ENCODE data around the gene HMGN4. TPM values are rescaled to one million over a fixed set of nuclear protein-coding genes. Genes with fewer than 3 reads are reported as not detected.
A peak's percentile ranks its signal among the peaks of the same experiment; 100 is the strongest.

The HMGN4 gene
- total and polyA plus RNA-seq, 2 donors (not counting 3 experiments of a cell fraction or from before 2014, with no cell fraction given): 13.1 to 36.9 TPM

DNA sequence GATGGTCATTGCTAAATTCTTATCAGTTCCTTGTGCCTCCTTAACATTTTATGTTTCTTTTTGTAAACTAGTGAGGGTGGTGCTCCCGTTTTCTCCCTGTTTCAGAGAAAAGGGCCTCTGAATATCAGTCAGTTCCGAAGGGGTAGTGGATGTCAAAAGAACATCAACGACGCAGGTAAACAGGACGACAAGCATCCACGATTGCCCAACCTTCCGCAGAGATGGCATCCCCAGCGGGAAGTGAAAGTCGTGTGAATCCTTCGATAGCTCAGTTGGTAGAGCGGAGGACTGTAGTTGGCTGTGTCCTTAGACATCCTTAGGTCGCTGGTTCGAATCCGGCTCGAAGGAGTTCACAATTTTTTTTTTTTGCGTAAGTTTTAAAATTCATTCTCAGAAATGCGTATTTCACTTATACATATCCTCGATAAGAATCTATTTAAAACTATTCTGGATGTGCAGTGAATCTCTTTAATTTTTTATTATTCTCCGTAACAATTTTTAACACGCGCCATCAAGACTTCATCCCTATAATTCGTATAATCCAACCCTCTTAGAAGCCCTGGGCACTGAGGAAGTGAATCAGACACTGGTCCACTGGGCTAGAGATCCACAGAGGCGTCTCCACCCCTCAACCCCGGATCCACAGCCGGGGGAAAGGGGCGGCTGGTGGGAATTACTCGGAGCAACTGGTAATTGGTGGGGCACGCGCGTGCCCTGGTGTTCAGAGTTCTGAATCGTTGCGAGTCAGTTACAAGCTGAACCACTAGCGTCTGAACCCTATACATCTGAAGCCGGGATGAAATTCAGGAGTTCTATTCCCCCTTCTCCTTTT is 30.7 kb downstream of the HMGN4 start:
- Histone ChIP-seq H3K9ac (replicated peaks; ENCODE audit: extremely low read depth, insufficient read depth, low read length) (peak overlapping the region; percentile 36), H3K79me2 (ENCODE audit: control insufficient read depth, insufficient read depth, low read length) (no peaks in the 10 kb centered on the region), H2AFZ (ENCODE audit: low read depth, low read length) (peak overlapping the region; percentile 74), H3K9me1 (replicated peaks; ENCODE audit: control insufficient read depth, extremely low read depth, insufficient read depth, low read length) (no peaks in the 10 kb centered on the region), H3K4me2 (ENCODE audit: insufficient read depth, low read length) (peak overlapping the region; percentile 83), H3K4me1 (ENCODE audit: control insufficient read depth, extremely low read depth, insufficient read depth, low read length) (peaks cover 6% of the 10 kb centered on the region), H3K27me3 (ENCODE audit: control insufficient read depth in 2 of 2, insufficient read depth in 2 of 2, low read length in 2 of 2) (no peaks in the 10 kb centered on the region), H3K27ac (ENCODE audit: insufficient read depth, low read depth, low read length) (no peak overlapping the region), H3K36me3 (ENCODE audit: control insufficient read depth in 2 of 2, extremely low read depth in 1 of 2, insufficient read depth in 2 of 2, low read length in 2 of 2) (no peaks in the 10 kb centered on the region), H4K20me1 (replicated peaks; ENCODE audit: control insufficient read depth, extremely low read depth, insufficient read depth, low read length) (no peaks in the 10 kb centered on the region), H3K4me3 (replicated peaks in 1 of 3; ENCODE audit: insufficient read depth in 1 of 3, low read depth in 1 of 3, low read length in 3 of 3) (peak overlapping the region; percentile 50 to 95 (median 90)), H3K9me3 (replicated peaks; ENCODE audit: control insufficient read depth, insufficient read depth, low read length) (no peaks in the 10 kb centered on the region)
- TF ChIP-seq POLR2AphosphoS5 (IDR thresholded peaks at IDR 0.05; ENCODE audit: insufficient read depth, low read depth, low read length) (peak; percentile 40), EZH2 (IDR thresholded peaks at IDR 0.05; ENCODE audit: borderline replicate concordance, low read depth, low read length, severe bottlenecking) (no peak), MYC (IDR thresholded peaks at IDR 0.05; ENCODE audit: low read depth, low read length) (peak; percentile 9), GATA2 (IDR thresholded peaks at IDR 0.05; ENCODE audit: insufficient read depth, insufficient read length, low read depth, low read length) (peak; percentile 53), JUN (IDR thresholded peaks at IDR 0.05; ENCODE audit: borderline replicate concordance, insufficient read depth, insufficient read length, low read depth) (no peak), FOS (IDR thresholded peaks at IDR 0.05; ENCODE audit: borderline replicate concordance, insufficient read depth, low read length) (peak; percentile 15), POLR2A (IDR thresholded peaks at IDR 0.05; ENCODE audit: low read depth, low read length) (no peak)
- TF ChIP-seq, protein P1, sequence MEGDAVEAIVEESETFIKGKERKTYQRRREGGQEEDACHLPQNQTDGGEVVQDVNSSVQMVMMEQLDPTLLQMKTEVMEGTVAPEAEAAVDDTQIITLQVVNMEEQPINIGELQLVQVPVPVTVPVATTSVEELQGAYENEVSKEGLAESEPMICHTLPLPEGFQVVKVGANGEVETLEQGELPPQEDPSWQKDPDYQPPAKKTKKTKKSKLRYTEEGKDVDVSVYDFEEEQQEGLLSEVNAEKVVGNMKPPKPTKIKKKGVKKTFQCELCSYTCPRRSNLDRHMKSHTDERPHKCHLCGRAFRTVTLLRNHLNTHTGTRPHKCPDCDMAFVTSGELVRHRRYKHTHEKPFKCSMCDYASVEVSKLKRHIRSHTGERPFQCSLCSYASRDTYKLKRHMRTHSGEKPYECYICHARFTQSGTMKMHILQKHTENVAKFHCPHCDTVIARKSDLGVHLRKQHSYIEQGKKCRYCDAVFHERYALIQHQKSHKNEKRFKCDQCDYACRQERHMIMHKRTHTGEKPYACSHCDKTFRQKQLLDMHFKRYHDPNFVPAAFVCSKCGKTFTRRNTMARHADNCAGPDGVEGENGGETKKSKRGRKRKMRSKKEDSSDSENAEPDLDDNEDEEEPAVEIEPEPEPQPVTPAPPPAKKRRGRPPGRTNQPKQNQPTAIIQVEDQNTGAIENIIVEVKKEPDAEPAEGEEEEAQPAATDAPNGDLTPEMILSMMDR (IDR thresholded peaks at IDR 0.05; ENCODE audit: extremely low read depth in 1 of 2, insufficient read depth in 1 of 2, low read depth in 1 of 2, low read length in 2 of 2): peak in 1 of 2 donors; percentile 46
- TF ChIP-seq, protein P2, sequence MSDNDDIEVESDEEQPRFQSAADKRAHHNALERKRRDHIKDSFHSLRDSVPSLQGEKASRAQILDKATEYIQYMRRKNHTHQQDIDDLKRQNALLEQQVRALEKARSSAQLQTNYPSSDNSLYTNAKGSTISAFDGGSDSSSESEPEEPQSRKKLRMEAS (IDR thresholded peaks at IDR 0.05; ENCODE audit: insufficient read depth, insufficient read length): no peak
- BruUV-seq (replicated peaks): no TSS peak
- DNase-seq (ENCODE audit: low read depth, low spot score) (peak; percentile 97), FAIRE-seq (peak; percentile 49)
- intact Hi-C loops (cut with micrococcal nuclease) (loop anchor here (1.0 to 2.0 kb wide), 4 partner anchors 13 to 242 kb away; no protein-coding TSS in a partner anchor), dilution Hi-C loops (cut with MboI; ENCODE audit: extremely low pct_ligation_motif_present, low sequenced_read_pairs) (no loop called here)
- ChIA-PET CTCF (interaction anchor here (0.6 to 14.8 kb wide), 16 partner anchors 14 to 395 kb away, joined by 3 to 359 read pairs (median 5); partner anchors contain the start of genes ABT1 and HMGN4), POLR2A (interaction anchor here (1.3 kb wide), 1 partner anchor 12 kb away, joined by 4 read pairs; no protein-coding TSS in a partner anchor)
